Posterior cingulate gyrus (tissue), 11 donors: ENCODE measurements around the gene VAV3.

Source experiments
- DNase-seq, 10 donors: peaks; one replicate each; pipeline versions ENCODE4 v3.0.0 to v3.0.0-alpha.2; 2020 to 2021; ENCODE audit warnings: mixed read lengths in 3 of 10
- intact Hi-C: fragments of 100-400 bp; cut with DNase I; formaldehyde crosslinking; loops from one replicate; pipeline ENCODE4 v1.15.1; 2023

The VAV3 gene

GRCh38 chr1:107530543-107530942 lies 434.4 kb downstream of the VAV3 start:
- no peak for DNase-seq
- intact Hi-C loops = no loop called here

- intact Hi-C loops = no loop called here
- peak in 2 of 10 donors; percentile 19 to 22 for DNase-seq
Measured at GRCh38 chr1:107529511-107530149, 435.4 kb downstream of the VAV3 start.

GRCh38 chr1:107526524-107527198 lies 438.3 kb downstream of the VAV3 start:
- no peak for DNase-seq
- intact Hi-C loops = no loop called here

- DNase-seq = no peak
- intact Hi-C loops = no loop called here
Measured at GRCh38 chr1:107525961-107526360, 439.0 kb downstream of the VAV3 start.

- intact Hi-C loops = no loop called here
- DNase-seq = no peak
Measured at GRCh38 chr1:107525145-107525544, 439.8 kb downstream of the VAV3 start.

GRCh38 chr1:107524301-107524700 lies 440.7 kb downstream of the VAV3 start:
- intact Hi-C loops = no loop called here
- no peak for DNase-seq

- intact Hi-C loops = no loop called here
- no peak for DNase-seq
Measured at GRCh38 chr1:107523736-107524135, 441.2 kb downstream of the VAV3 start.

GRCh38 chr1:107523061-107523460 lies 441.9 kb downstream of the VAV3 start:
- intact Hi-C loops = no loop called here
- no peak for DNase-seq
